ENCODE results near the gene FSIP2. TPM values are rescaled to one million over a fixed set of nuclear protein-coding genes. Genes with fewer than 3 reads are reported as not detected.

FSIP2 gene
- polyA plus RNA-seq, 3 donors: not detected

DNA sequence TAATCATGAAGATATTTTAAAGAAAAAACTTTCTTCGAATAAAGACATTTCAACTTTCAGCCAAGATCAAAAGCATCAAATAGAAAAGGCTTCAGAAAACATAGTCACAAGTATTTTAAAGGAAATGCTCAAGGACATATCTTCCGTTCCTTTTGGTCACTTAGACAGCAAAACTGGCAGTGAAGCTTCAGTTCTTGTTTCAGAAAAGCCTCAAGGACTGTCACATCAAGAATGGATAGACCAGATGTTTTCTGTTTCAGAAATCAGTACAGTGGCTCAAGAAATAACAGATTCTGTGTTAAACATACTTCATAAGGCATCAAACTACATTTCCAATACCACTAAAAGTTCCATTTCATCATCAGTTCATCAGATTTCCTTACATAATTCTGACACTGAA, 51.8 kb downstream of the FSIP2 start:
- no peak overlapping the region for H2AFZ ChIP-seq (ENCODE audit: insufficient read depth, low read depth, low read length, poor library complexity, severe bottlenecking)
- H3K9ac ChIP-seq (ENCODE audit: insufficient read depth, low read length, poor library complexity, severe bottlenecking): no peak overlapping the region
- no peaks in the 10 kb centered on the region for H4K20me1 ChIP-seq (ENCODE audit: insufficient read depth, low read length)
- H3K27ac Mint-ChIP-seq: no peak overlapping the region
- H3K36me3 Mint-ChIP-seq: no peaks in the 10 kb centered on the region
- DNase-seq: no peak
- no peaks in the 10 kb centered on the region for H3K4me1 ChIP-seq (ENCODE audit: control insufficient read depth in 1 of 2, insufficient read depth in 2 of 2, low read length in 2 of 2)
- no peaks in the 10 kb centered on the region for H3K36me3 ChIP-seq (replicated peaks in 1 of 2; ENCODE audit: control insufficient read depth in 1 of 2, insufficient read depth in 2 of 2, low read length in 2 of 2)
- H3K4me3 ChIP-seq (replicated peaks in 1 of 3; ENCODE audit: low read depth in 2 of 3, low read length in 3 of 3): no peak overlapping the region
- H3K27ac ChIP-seq (ENCODE audit: low read depth in 1 of 2, low read length in 2 of 2): no peak overlapping the region
- H3K79me2 ChIP-seq (ENCODE audit: insufficient read depth, low read length): no peaks in the 10 kb centered on the region
- H3K27me3 ChIP-seq (ENCODE audit: control insufficient read depth in 2 of 2, insufficient read depth in 2 of 2, low read length in 2 of 2): no peaks in the 10 kb centered on the region
- no peak overlapping the region for H3K4me3 Mint-ChIP-seq
- no peaks in the 10 kb centered on the region for H3K4me1 Mint-ChIP-seq
- 100% methylated on average over 1 of the region's 2 CpGs for WGBS (ENCODE audit: insufficient coverage)
- no peak overlapping the region for H3K4me2 ChIP-seq (replicated peaks; ENCODE audit: extremely low read depth, low read length, poor library complexity, severe bottlenecking)
- H3K9me3 ChIP-seq (replicated peaks in 1 of 2; ENCODE audit: control insufficient read depth in 1 of 2, insufficient read depth in 1 of 2, low read length in 2 of 2): no peaks in the 10 kb centered on the region
- TF ChIP-seq, protein P1, sequence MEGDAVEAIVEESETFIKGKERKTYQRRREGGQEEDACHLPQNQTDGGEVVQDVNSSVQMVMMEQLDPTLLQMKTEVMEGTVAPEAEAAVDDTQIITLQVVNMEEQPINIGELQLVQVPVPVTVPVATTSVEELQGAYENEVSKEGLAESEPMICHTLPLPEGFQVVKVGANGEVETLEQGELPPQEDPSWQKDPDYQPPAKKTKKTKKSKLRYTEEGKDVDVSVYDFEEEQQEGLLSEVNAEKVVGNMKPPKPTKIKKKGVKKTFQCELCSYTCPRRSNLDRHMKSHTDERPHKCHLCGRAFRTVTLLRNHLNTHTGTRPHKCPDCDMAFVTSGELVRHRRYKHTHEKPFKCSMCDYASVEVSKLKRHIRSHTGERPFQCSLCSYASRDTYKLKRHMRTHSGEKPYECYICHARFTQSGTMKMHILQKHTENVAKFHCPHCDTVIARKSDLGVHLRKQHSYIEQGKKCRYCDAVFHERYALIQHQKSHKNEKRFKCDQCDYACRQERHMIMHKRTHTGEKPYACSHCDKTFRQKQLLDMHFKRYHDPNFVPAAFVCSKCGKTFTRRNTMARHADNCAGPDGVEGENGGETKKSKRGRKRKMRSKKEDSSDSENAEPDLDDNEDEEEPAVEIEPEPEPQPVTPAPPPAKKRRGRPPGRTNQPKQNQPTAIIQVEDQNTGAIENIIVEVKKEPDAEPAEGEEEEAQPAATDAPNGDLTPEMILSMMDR (IDR thresholded peaks at IDR 0.05): no peak
- H3K27me3 Mint-ChIP-seq (ENCODE audit: low read depth in 3 of 3): no peaks in the 10 kb centered on the region
- peaks cover 0 to 3% (median 0%) of the 10 kb centered on the region in 7 donors for H3K9me3 Mint-ChIP-seq
- intact Hi-C loops (cut with micrococcal nuclease): no loop called here

DNA sequence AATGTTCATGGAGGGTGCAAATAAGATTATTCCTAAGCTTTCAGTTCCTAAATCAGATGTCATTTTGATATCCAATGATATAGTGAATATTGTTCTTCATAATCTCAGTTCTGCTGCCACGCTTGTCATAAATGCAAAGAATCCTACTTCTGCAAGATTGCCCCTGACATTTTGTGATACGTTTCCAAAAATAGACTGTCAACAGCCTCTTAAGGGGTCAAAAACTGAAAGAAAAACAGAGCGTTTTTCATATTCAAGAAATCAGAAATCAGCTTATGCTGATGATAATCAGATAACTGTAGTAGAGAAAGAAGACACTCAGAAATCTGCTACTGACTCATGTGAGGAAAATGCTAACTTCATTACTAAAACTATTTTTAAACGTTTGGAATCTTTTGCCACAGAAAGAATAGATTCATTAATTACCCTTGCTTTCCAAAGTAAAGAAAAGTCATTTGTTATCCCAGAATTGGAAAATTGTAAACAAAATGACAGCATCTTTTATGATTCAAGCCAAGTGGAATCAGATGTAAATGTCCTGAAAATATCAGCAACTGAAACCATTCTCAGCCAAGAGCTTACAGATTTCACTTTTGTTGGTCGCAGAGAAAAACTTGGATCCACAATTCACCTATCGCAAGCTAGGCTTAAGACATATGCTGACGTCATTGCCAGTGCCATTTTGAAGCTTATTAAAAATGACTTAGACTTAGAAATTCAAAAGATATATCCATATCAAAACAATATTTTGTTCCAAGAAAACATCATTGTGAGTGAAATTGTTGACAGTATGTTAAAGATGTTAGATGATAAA, 55.1 kb downstream of the FSIP2 start:
- TF ChIP-seq, protein P1 (IDR thresholded peaks at IDR 0.05): no peak
- intact Hi-C loops (cut with micrococcal nuclease): no loop called here
- H3K27ac ChIP-seq (ENCODE audit: low read depth in 1 of 2, low read length in 2 of 2): no peak overlapping the region
- no peaks in the 10 kb centered on the region for H3K4me1 Mint-ChIP-seq
- no peaks in the 10 kb centered on the region for H3K27me3 ChIP-seq (ENCODE audit: control insufficient read depth in 2 of 2, insufficient read depth in 2 of 2, low read length in 2 of 2)
- no peak overlapping the region for H2AFZ ChIP-seq (ENCODE audit: insufficient read depth, low read depth, low read length, poor library complexity, severe bottlenecking)
- 86% methylated on average over 4 of the region's 7 CpGs for WGBS (ENCODE audit: insufficient coverage)
- H3K4me3 Mint-ChIP-seq: no peak overlapping the region
- no peak overlapping the region for H3K4me3 ChIP-seq (replicated peaks in 1 of 3; ENCODE audit: low read depth in 2 of 3, low read length in 3 of 3)
- H3K4me1 ChIP-seq (ENCODE audit: control insufficient read depth in 1 of 2, insufficient read depth in 2 of 2, low read length in 2 of 2): no peaks in the 10 kb centered on the region
- H3K79me2 ChIP-seq (ENCODE audit: insufficient read depth, low read length): no peaks in the 10 kb centered on the region
- peaks cover 0 to 2% of the 10 kb centered on the region in 2 donors for H3K9me3 ChIP-seq (replicated peaks in 1 of 2; ENCODE audit: control insufficient read depth in 1 of 2, insufficient read depth in 1 of 2, low read length in 2 of 2)
- H3K27ac Mint-ChIP-seq: no peak overlapping the region
- H3K36me3 Mint-ChIP-seq: no peaks in the 10 kb centered on the region
- no peak overlapping the region for H3K9ac ChIP-seq (ENCODE audit: insufficient read depth, low read length, poor library complexity, severe bottlenecking)
- H3K4me2 ChIP-seq (replicated peaks; ENCODE audit: extremely low read depth, low read length, poor library complexity, severe bottlenecking): no peak overlapping the region
- no peak for DNase-seq
- no peaks in the 10 kb centered on the region for H3K27me3 Mint-ChIP-seq (ENCODE audit: low read depth in 3 of 3)
- H3K9me3 Mint-ChIP-seq: peaks cover 0 to 4% (median 2%) of the 10 kb centered on the region in 7 donors
- no peaks in the 10 kb centered on the region for H4K20me1 ChIP-seq (ENCODE audit: insufficient read depth, low read length)
- H3K36me3 ChIP-seq (replicated peaks in 1 of 2; ENCODE audit: control insufficient read depth in 1 of 2, insufficient read depth in 2 of 2, low read length in 2 of 2): no peaks in the 10 kb centered on the region

Measured in CD14-positive monocyte (primary cell).